AG04449 (cell line): Measurements from ENCODE around the gene ACTR1A.

Experiments used
- CTCF ChIA-PET: fragments of 350-600 bp; formaldehyde crosslinking; extraction: SDS; loops from one replicate; lab custom pipeline; 2021; ENCODE audit warnings: antibody characterized with exemption; lab: Yijun Ruan, JAX
- POLR2A ChIA-PET: fragments of 400-600, 350-600 bp; formaldehyde crosslinking; extraction: SDS; loops from one replicate; lab custom pipeline; 2020; ENCODE audit warnings: antibody characterized with exemption, inconsistent platforms; lab: Yijun Ruan, JAX
- DNase-seq: peaks from one replicate; pipeline ENCODE4 v3.0.0-alpha.2; 2010; ENCODE audit warnings: low read depth, low spot score
- H3K4me3 ChIP-seq: 2 replicates; pipeline ENCODE4 v1.5.1; 2011; ENCODE audit warnings: low read depth, mild to moderate bottlenecking, control low read depth, low read length
- CTCF ChIP-seq: IDR thresholded peaks from one replicate; pipeline ENCODE4 v1.5.1; 2011; ENCODE audit warnings: mild to moderate bottlenecking, moderate library complexity, low read length, control low read depth, inconsistent platforms; ENCODE audit not compliant: insufficient read depth; ENCODE audit errors: missing control alignments

ACTR1A gene

GRCh38 chr10:102434394-102435132 is 67.9 kb downstream of the ACTR1A start:
- CTCF ChIA-PET, result interaction anchor here (0.7 to 4.6 kb wide), 8 partner anchors 9 to 205 kb away, joined by 3 to 48 read pairs (median 4); partner anchors contain the start of gene FBXL15
- H3K4me3 ChIP-seq, result no peak overlapping the region

GRCh38 chr10:102433619-102434046 is 68.9 kb downstream of the ACTR1A start:
- ChIA-PET POLR2A (no interaction called here), CTCF (interaction anchor here (0.6 to 4.6 kb wide), 3 partner anchors 10 to 45 kb away, joined by 3 to 48 read pairs (median 3); partner anchors contain the start of gene FBXL15)
- TF ChIP-seq CTCF, result no peak
- DNase-seq, result no peak
- H3K4me3 ChIP-seq, result no peak overlapping the region

More at GRCh38 chr10:102434394-102435132, 67.9 kb downstream of the ACTR1A start:
- no peak for DNase-seq
- TF ChIP-seq CTCF, result no peak
- POLR2A ChIA-PET, result interaction anchor here (0.6 to 0.8 kb wide), 3 partner anchors 14 to 22 kb away, joined by 3 to 4 read pairs (median 3); partner anchors contain the start of gene FBXL15

GRCh38 chr10:102432162-102432950 is 70.2 kb downstream of the ACTR1A start, which contains the start of gene CUEDC2:
CUEDC2 (minus strand) TSS chr10:102432574; CDS start chr10:102425188, 7,386 bp downstream.
- TF ChIP-seq CTCF, result no peak
- H3K4me3 ChIP-seq, result peak within 1 kb of the TSS; percentile 90
- DNase-seq, result peak; percentile 61
- ChIA-PET POLR2A (interaction anchor here (0.5 to 2.1 kb wide), 6 partner anchors 10 to 178 kb away, joined by 4 to 31 read pairs (median 5); partner anchors contain the start of genes C10orf95 and FBXL15), CTCF (interaction anchor here (0.6 to 4.6 kb wide), 10 partner anchors 10 to 263 kb away, joined by 3 to 48 read pairs (median 5); partner anchors contain the start of genes FBXL15 and SUFU)

- ChIA-PET CTCF (interaction anchor here (0.9 to 4.6 kb wide), 8 partner anchors 9 to 262 kb away, joined by 3 to 48 read pairs (median 6); partner anchors contain the start of gene FBXL15), POLR2A (interaction anchor here (1.1 to 2.1 kb wide), 2 partner anchors 10 to 19 kb away, joined by 15 to 31 read pairs; partner anchors contain the start of genes C10orf95 and FBXL15)
- TF ChIP-seq CTCF, result no peak
- DNase-seq, result no peak
- H3K4me3 ChIP-seq, result peak overlapping the region; percentile 90
Observed at GRCh38 chr10:102431452-102432124, 70.9 kb downstream of the ACTR1A start.

- POLR2A ChIA-PET, result no interaction called here
- TF ChIP-seq CTCF, result no peak
- no peak for DNase-seq
- CTCF ChIA-PET, result interaction anchor here (1.1 to 1.5 kb wide), 2 partner anchors 200 to 261 kb away, joined by 4 to 5 read pairs; no protein-coding TSS in a partner anchor
- no peak overlapping the region for H3K4me3 ChIP-seq
Observed at GRCh38 chr10:102429468-102429867, 73.0 kb downstream of the ACTR1A start.
